TTC549 (cell line): ENCODE data around the gene FALEC.
A peak's percentile ranks its signal among the peaks of the same experiment; 100 is the strongest.
"Not testable (repeated sequence)": the region's sequence is repeated elsewhere in the genome, so short reads cannot be mapped to it uniquely, and the experiment has no call there.

Experiments used
- FAIRE-seq: peaks from 2 replicates; lab custom pipeline; 2012; peaks lifted over from hg19 to GRCh38; lab: Jason Lieb, UNC

Gene FALEC

GRCh38 chr1:150559656-150560010 lies 44.1 kb downstream of the FALEC start:
- no peak for FAIRE-seq

GRCh38 chr1:150560011-150560438 lies 44.5 kb downstream of the FALEC start:
- FAIRE-seq: no peak

DNA sequence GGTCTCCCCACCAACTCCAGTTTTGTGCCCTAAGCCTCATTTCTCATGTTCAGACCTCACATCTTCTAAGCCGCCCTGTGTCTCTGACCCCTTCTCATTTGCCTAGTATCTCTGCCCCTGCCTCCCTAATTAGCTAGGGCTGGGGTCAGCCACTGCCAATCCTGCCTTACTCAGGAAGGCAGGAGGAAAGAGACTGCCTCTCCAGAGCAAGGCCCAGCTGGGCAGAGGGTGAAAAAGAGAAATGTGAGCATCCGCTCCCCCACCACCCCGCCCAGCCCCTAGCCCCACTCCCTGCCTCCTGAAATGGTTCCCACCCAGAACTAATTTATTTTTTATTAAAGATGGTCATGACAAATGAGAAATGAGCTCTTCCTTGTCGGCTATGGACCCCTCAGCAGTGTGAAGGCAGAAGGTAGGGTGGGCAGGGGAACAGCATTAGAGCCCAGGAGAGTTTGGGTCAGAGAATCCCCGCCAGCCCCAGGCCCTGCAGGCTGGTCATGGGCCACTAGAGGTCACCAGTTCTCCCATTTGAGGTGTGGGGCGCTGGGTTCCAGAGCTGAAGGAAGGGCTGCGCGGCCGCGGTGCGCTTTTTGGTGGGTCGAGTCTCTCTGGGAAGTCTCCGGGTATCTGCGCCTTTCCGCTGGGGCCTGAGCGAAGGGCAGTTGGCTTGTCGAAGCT lies 45.2 kb downstream of the FALEC start:
- no peak for FAIRE-seq

GRCh38 chr1:150561254-150561973 lies 45.9 kb downstream of the FALEC start:
- peak; percentile 98 for FAIRE-seq

DNA sequence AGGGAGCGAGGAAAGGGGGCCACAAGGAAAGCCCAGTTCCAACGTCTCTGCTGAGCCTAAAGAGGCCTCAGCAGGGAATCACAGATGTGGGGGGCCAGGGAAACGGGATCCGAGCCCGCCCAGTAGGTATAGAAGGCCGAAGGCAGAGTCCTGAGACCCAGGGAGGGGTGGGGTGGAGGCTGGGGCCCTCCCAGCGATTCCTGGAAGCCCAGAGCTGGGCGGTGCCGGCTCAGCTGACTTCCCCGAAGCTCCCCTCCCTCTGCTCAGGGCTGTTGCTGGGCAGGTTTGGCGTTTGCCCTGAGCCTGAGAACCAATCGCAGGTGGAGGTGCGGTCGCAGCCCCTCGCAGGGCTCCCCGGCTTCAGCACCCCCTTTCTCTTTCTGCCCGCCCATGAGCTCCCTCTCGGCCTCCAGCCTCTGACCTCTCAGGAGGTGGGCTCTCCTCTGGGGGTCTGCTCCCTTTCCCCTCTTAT lies 46.5 kb downstream of the FALEC start:
- peak; percentile 88 for FAIRE-seq

DNA sequence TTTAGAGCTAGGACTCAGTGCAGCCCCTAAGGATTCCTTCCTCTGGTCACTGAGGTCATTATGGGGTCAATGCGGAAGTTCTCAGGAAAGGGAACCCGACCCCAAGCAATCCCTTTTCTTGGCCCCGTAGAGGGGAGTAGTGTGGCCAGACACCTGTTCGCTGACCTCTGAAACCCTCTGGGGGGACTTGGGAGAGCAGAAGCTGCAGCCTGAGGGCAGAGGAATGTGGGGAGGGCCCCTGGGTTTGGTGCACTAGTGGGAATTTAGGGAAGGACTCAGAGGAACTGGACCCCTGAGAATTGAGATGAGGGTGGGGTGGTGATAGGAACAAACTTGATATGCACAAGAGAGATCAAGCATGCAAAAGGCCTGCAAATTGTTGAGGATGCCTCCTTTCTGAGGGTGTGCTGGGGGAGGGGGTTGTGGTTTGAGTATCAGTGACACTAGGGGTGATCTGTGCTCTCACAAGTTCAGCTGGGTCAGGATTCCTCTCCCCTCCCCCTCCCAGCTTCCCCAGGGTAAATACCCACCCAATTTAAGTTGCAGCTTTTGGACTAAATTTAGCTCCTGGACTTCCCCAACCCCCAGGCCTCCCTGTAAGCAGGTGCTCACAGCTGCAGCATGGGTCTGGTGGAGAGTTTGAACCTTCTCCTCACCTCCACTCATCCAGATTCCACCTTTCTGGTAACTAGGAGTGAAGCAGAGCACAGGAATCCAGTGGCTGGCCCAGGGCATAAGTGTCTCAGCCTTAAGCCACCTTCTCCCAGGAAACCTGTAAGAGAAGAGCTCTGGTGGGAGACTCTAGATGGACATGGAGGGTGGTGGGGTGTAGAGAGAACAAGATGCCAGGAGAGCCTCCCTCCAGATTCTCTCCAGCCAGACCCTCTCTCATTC lies 47.1 kb downstream of the FALEC start:
- no peak for FAIRE-seq

- no peak for FAIRE-seq
Measured at GRCh38 chr1:150563340-150564038, 47.9 kb downstream of the FALEC start.

DNA sequence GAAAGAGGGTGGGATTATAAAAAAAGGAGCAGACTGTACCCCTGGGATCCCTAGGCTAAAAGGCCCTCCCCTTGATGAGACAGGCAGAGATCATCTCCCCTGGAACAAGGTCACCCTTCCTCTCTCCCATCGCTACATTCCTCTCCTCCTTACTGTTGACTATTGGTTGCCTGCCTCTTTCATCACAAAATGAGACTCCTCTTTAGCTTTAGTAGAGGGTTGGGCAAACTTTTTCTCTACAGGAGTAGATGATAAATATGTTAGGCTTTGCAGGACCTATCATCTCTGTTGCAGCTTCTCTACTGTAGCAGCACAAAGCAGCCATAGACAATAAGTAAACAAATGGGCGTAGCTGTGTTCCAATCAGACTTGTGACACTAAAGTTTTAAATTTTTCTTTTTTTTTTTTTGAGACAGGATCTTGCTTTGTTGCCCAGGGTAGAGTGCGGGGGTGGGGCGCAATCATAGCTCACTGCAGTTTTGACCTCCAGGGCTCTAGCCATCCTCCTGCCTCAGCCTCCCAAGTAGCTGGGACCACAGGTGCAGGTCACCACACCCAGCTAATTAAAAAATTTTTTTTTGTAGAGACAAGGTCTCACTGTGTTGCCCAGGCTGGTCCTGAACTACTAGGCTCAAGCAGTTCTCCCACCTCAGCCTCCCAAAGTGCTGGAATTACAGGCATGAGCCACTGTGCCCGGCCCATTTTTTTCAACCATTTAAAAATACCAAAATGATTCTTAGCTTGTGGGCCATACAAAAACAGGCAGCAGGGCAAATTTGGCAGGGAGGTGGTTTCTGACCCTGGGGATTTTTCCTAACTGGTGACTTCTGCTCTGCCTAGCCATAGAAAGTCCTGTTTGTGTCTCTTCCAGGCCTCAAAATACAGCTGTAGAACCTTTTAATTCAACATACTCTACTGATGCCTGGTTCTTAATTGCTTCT lies 48.8 kb downstream of the FALEC start:
- no peak for FAIRE-seq

GRCh38 chr1:150565240-150565991 lies 49.9 kb downstream of the FALEC start:
- FAIRE-seq: not testable (repeated sequence)

GRCh38 chr1:150566589-150567340 lies 51.2 kb downstream of the FALEC start:
- no peak for FAIRE-seq

DNA sequence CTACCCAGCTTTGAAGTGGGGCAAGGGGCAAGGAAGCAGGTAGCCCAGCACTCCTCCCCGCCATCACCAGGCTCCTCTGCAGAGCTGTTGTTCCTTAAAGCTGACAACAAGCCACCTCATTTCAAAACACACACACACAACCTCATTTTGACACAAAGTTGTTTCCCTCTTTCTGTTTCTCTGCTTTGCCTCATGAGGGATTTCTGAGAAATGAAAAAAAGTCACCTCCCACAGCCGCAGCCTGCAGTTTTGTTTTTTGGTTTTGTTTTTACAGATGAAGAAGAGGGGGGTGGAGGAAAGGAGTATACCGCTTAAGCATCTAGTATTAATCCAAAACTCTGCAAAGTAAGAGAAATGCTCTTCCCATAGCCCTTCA lies 51.8 kb downstream of the FALEC start:
- no peak for FAIRE-seq

DNA sequence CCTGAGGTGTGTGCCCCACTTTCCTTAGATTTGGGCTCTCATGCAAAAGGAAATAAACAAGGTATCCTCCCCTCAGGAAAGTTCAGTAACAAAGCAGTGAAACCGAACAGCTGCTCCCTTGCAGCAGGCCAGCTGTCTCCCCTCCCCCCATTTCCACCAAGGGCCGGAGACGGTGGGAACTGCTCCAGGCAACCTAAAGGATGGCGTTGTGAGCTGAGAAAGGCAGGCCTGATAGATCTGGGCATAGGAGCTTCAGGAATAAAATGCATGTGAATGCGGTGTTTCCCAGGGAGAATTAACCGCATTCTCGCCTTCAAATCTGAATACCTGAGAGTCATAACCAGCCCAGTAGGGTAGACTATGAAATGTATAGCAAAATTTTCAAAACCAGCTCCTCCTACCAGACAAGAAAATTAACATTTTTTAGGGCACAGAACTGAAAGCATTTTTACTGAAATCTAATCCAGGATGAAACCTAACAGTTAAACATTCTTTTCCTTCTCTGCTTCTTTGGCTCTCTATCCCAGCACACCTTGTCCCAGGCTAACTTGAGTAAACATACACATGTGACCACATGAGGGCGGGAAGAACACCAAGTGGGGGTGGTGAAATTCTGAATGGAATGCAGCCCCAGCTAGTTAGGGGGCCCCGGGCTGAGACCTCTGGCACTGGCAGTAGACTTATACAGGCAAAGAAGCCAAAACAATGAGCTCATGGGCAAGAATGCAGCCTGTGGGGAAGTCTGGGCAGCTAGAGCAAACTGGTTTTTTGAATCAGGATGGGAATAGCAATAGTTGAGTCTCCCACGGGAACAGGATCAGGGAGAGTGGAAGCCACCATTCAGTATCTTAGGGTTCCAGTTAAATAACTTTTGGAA lies 52.4 kb downstream of the FALEC start:
- peak; percentile 94 for FAIRE-seq

GRCh38 chr1:150568594-150568966 lies 53.0 kb downstream of the FALEC start:
- peak; percentile 31 for FAIRE-seq

- no peak for FAIRE-seq
Measured at GRCh38 chr1:150572918-150573647, 57.5 kb downstream of the FALEC start.

DNA sequence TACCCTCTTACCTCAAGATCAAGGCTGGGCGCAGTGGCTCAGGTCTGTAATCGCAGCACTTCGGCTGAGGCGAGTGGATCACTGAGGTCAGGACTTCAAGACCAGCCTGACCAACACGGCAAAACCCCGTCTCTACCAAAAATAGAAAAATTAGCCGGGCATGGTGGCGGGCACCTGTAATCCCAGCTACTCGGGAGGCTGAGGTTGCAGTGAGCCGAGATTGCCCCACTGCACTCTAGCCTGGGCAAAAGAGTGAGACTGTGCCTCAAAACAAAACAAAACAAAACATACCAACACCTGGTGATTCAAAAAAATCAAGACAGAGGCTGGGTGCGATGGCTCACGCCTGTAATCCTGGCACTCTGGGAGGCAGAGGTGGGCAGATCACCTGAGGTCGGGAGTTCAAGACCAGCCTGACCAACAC lies 58.1 kb downstream of the FALEC start:
- FAIRE-seq: not testable (repeated sequence)

DNA sequence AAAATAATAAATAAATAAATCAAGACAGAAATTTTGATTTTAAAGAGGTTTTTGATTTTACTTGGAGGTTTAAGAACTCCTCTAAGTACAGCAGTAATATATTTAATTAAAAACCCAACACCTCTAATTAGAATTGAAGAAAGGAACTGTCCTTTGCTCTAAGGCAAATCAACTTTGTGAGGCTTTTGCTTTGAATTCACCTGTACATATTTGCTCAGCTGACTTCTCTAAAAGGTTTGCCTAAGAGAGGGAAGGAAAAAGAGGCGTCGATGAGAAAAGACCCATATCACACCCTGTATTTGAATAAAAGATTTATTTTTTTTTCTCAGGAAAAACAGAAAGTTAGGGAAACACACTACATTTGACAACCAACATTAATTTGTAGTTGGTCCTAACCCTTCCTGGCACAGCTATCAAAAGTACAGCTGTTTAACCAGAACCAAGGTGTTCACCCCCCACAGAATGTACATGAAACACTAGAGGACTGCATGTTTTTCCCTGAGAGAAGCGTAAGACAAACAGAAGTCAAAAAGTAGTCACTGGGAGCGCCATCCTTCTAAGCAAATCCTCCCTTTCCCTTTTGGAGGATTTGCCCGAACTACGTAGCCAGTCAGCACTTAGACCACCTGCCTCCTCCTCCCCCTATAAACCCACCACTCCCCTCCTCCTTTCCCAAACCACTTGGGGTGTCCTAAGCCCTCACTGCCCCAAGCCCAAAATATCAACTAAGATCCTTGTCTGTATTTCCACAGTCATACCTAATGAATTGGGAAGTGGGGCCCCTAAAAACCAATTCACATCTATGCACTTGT lies 58.9 kb downstream of the FALEC start:
- FAIRE-seq: no peak

DNA sequence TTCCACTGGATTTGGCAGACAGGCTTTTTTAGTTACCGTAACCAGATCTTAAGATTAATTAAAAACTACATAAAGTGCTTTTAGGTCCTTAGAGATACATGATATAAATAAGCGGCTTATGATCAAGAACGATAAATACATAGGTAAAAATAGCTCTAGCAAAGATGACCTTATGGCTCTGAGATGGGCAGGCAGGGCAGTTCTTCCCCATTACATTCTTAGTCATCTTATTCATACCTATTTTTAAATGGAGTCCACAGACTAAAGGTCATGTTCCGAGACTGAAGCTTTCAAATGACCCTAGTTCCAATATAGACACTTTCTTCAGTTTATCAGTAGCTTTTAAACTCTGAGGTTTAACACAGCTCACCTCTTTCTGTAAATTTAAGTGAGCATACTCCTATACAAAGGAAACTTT lies 59.5 kb downstream of the FALEC start:
- no peak for FAIRE-seq
